H9 (cell line): Measurements from ENCODE around the gene ACSS2. TPM values are rescaled to one million over a fixed set of nuclear protein-coding genes. Genes with fewer than 3 reads are reported as not detected.

ENCODE experiments used
- DNase-seq: peaks from one replicate; pipeline ENCODE4 v3.0.0-alpha.2; 2017
- H2AFZ ChIP-seq: one replicate; pipeline ENCODE4 v1.6.1; 2013; ENCODE audit warnings: mild to moderate bottlenecking, low read length, control low read depth, moderate library complexity
- H2AK5ac ChIP-seq: 2 replicates; pipeline ENCODE4 v1.6.1; 2013; ENCODE audit warnings: low read length, control low read depth, mixed read lengths; ENCODE audit not compliant: insufficient read length
- H2BK120ac ChIP-seq: one replicate; pipeline ENCODE4 v1.6.1; 2013; ENCODE audit warnings: low read depth, mild to moderate bottlenecking, low read length, control low read depth, inconsistent platforms; ENCODE audit not compliant: poor library complexity, severe bottlenecking
- H2BK12ac ChIP-seq: 2 replicates; pipeline ENCODE4 v1.6.1; 2013; ENCODE audit warnings: low read length, control low read depth, mixed read lengths, low read depth; ENCODE audit not compliant: insufficient read length
- H2BK15ac ChIP-seq: 2 replicates; pipeline ENCODE4 v1.6.1; 2013; ENCODE audit warnings: low read depth, low read length, control low read depth
- H2BK20ac ChIP-seq: one replicate; pipeline ENCODE4 v1.6.1; 2013; ENCODE audit warnings: low read depth, mild to moderate bottlenecking, low read length, control low read depth, inconsistent platforms; ENCODE audit not compliant: poor library complexity, severe bottlenecking
- H2BK5ac ChIP-seq: 2 replicates; pipeline ENCODE4 v1.6.1; 2013; ENCODE audit warnings: low read length, control low read depth, mixed read lengths; ENCODE audit not compliant: insufficient read length
- H3K14ac ChIP-seq: 2 replicates; pipeline ENCODE4 v1.6.1; 2013; ENCODE audit warnings: low read length, control low read depth; ENCODE audit not compliant: insufficient read depth
- H3K18ac ChIP-seq: 2 replicates; pipeline ENCODE4 v1.6.1; 2013; ENCODE audit warnings: low read depth, mild to moderate bottlenecking, mixed read lengths, low read length, control low read depth; ENCODE audit not compliant: insufficient read length
- H3K23ac ChIP-seq: 2 replicates; pipeline ENCODE4 v1.6.1; 2013; ENCODE audit warnings: low read length, control low read depth, mixed read lengths, low read depth; ENCODE audit not compliant: insufficient read length
- H3K23me2 ChIP-seq: 2 replicates; pipeline ENCODE4 v1.6.1; 2013; ENCODE audit warnings: low read depth, mild to moderate bottlenecking, mixed read lengths, low read length, control low read depth; ENCODE audit not compliant: insufficient read length, poor library complexity, severe bottlenecking
- H3K27ac ChIP-seq: 2 replicates; pipeline ENCODE4 v1.5.1; 2013; ENCODE audit warnings: low read length, control low read depth, mixed read lengths, low read depth; ENCODE audit not compliant: insufficient read length
- H3K27me3 ChIP-seq: 2 replicates; pipeline ENCODE4 v1.6.1; 2013; ENCODE audit warnings: low read length, control low read depth, inconsistent platforms; ENCODE audit not compliant: insufficient read depth
- H3K4ac ChIP-seq: 2 replicates; pipeline ENCODE4 v1.6.1; 2013; ENCODE audit warnings: low read depth, mild to moderate bottlenecking, control low read depth, inconsistent platforms, low read length, moderate library complexity
- H3K4me1 ChIP-seq: 2 replicates; pipeline ENCODE4 v1.6.1; 2013; ENCODE audit warnings: low read length, control low read depth, inconsistent platforms; ENCODE audit not compliant: insufficient read depth
- H3K4me2 ChIP-seq: 2 replicates; pipeline ENCODE4 v1.6.1; 2013; ENCODE audit warnings: low read length, control low read depth, mixed read lengths; ENCODE audit not compliant: insufficient read length, insufficient read depth
- H3K56ac ChIP-seq: 2 replicates; pipeline ENCODE4 v1.6.1; 2013; ENCODE audit warnings: low read depth, mild to moderate bottlenecking, mixed read lengths, low read length, control low read depth; ENCODE audit not compliant: insufficient read length
- H3K79me1 ChIP-seq: 2 replicates; pipeline ENCODE4 v1.6.1; 2013; ENCODE audit warnings: low read depth, mild to moderate bottlenecking, moderate library complexity, low read length, control low read depth, inconsistent platforms; ENCODE audit not compliant: insufficient read depth, poor library complexity, severe bottlenecking
- H3K79me2 ChIP-seq: 2 replicates; pipeline ENCODE4 v1.6.1; 2013; ENCODE audit warnings: low read length, control low read depth, inconsistent platforms; ENCODE audit not compliant: insufficient read depth
- H3K9ac ChIP-seq: 2 replicates; pipeline ENCODE4 v1.6.1; 2013; ENCODE audit warnings: low read length, control low read depth, mixed read lengths; ENCODE audit not compliant: insufficient read length; ENCODE audit errors: extremely low read depth
- H3K9me3 ChIP-seq: one replicate; pipeline ENCODE4 v1.6.1; 2013; ENCODE audit warnings: low read depth, low read length, inconsistent platforms; ENCODE audit not compliant: control insufficient read depth
- H3T11ph ChIP-seq: one replicate; pipeline ENCODE4 v1.6.1; 2013; ENCODE audit warnings: mild to moderate bottlenecking, low read length, control low read depth, inconsistent platforms
- H4K20me1 ChIP-seq: one replicate; pipeline ENCODE4 v1.6.1; 2013; ENCODE audit not compliant: control insufficient read depth, insufficient read length, insufficient read depth
- H4K5ac ChIP-seq: 2 replicates; pipeline ENCODE4 v1.6.1; 2013; ENCODE audit warnings: low read depth, mild to moderate bottlenecking, mixed read lengths, low read length, control low read depth; ENCODE audit not compliant: insufficient read length
- H4K8ac ChIP-seq: replicated peaks from 2 replicates; pipeline ENCODE4 v1.6.1; 2013; ENCODE audit warnings: low read length, control low read depth, mixed read lengths, low read depth; ENCODE audit not compliant: insufficient read length
- H4K91ac ChIP-seq: 2 replicates; pipeline ENCODE4 v1.6.1; 2013; ENCODE audit warnings: low read depth, mild to moderate bottlenecking, moderate library complexity, mixed read lengths, low read length, control low read depth; ENCODE audit not compliant: insufficient read length
- H3K27ac Mint-ChIP-seq, 3 experiments: 2 replicates in 2 of 3; 3 replicates in 1 of 3; pipeline ENCODE4 v1.8.0; 2020 to 2021; ENCODE audit warnings: mixed read lengths in 3 of 3, mild to moderate bottlenecking in 1 of 3, moderate library complexity in 1 of 3
- H3K27me3 Mint-ChIP-seq: 2 replicates; pipeline ENCODE4 v1.8.0; 2021; ENCODE audit warnings: low read depth, mild to moderate bottlenecking, moderate library complexity, mixed read lengths
- H3K36me3 Mint-ChIP-seq, 3 experiments: 2 replicates in 2 of 3; 3 replicates in 1 of 3; pipeline ENCODE4 v1.8.0; 2020 to 2021; ENCODE audit warnings: low read depth in 3 of 3, mixed read lengths in 3 of 3; ENCODE audit not compliant: insufficient read depth in 1 of 3
- H3K4me1 Mint-ChIP-seq, 2 experiments: 2 replicates each; pipeline ENCODE4 v1.8.0; 2020; ENCODE audit warnings: mixed read lengths in 2 of 2
- H3K4me3 Mint-ChIP-seq, 2 experiments: 2 replicates in 1 of 2; 3 replicates in 1 of 2; pipeline ENCODE4 v1.8.0; 2020 to 2021; ENCODE audit warnings: mild to moderate bottlenecking in 2 of 2, mixed read lengths in 2 of 2, moderate library complexity in 1 of 2
- H3K9me3 Mint-ChIP-seq, 2 experiments: 2 replicates in 1 of 2; 3 replicates in 1 of 2; pipeline ENCODE4 v1.8.0; 2020; ENCODE audit warnings: mild to moderate bottlenecking in 2 of 2, mixed read lengths in 2 of 2, moderate library complexity in 1 of 2
- CTCF ChIP-seq: fragments of 200-600 bp; sonication (generic); conservative IDR thresholded peaks from 3 replicates; pipeline ENCODE4 v1.8.0; 2021; ENCODE audit warnings: antibody characterized with exemption, mild to moderate bottlenecking
- WGBS: extraction: QIAGEN DNeasy Blood & Tissue Kit; methylation state at CpG from one replicate; pipeline ENCODE4 v1.1.7; 2013; ENCODE audit warnings: missing lambda C conversion rate, low lambda C conversion rate, mixed read lengths; ENCODE audit not compliant: insufficient read length; ENCODE audit errors: extremely low coverage; 5-methylcytosine and 5-hydroxymethylcytosine counted together
- total RNA-seq: library from RNA; stranded (reverse); gene quantifications from 2 replicates; pipeline ENCODE4 v1.2.1, GENCODE V29; 2021

The ACSS2 gene
- total RNA-seq, 1 experiment from 2014 or later, result 15.4 TPM

GRCh38 chr20:34956041-34956458 lies 79.6 kb downstream of the ACSS2 start:
- H3K27ac ChIP-seq, result no peak overlapping the region
- peak overlapping the region; percentile 94 to 98 for H3K4me3 Mint-ChIP-seq
- H3K36me3 Mint-ChIP-seq, result 0 out of 7 replicates have a peak, but pooled peaks cover 0 to 1% (median 0%) of the 10 kb centered on the region in 3 experiments
- H3K4ac ChIP-seq, result no peak overlapping the region
- no peak overlapping the region for H2BK15ac ChIP-seq
- H3T11ph ChIP-seq, result no peak overlapping the region
- H3K14ac ChIP-seq, result peak overlapping the region; percentile 41; the same call in 1 of the 2 replicates
- TF ChIP-seq CTCF, result no peak; the same call in 2 of the 3 replicates
- no peaks in the 10 kb centered on the region for H3K27me3 ChIP-seq
- peaks cover 46 to 51% of the 10 kb centered on the region in 2 experiments for H3K4me1 Mint-ChIP-seq
- peak overlapping the region; percentile 14 for H3K18ac ChIP-seq
- H3K4me1 ChIP-seq, result no peaks in the 10 kb centered on the region
- peak overlapping the region; percentile 5 for H3K4me2 ChIP-seq
- H3K9me3 Mint-ChIP-seq, result no peaks in the 10 kb centered on the region; a peak in 1 of 5 replicates
- peaks cover 5% of the 10 kb centered on the region for H3K23me2 ChIP-seq
- no peak overlapping the region for H4K8ac ChIP-seq
- H2AK5ac ChIP-seq, result no peak overlapping the region
- DNase-seq, result no peak
- H3K23ac ChIP-seq, result no peak overlapping the region
- no peaks in the 10 kb centered on the region for H3K79me1 ChIP-seq
- no peaks in the 10 kb centered on the region for H3K9me3 ChIP-seq
- H4K91ac ChIP-seq, result no peak overlapping the region
- no peaks in the 10 kb centered on the region for H3K79me2 ChIP-seq
- H2BK12ac ChIP-seq, result no peak overlapping the region
- peak overlapping the region; percentile 57 to 97 (median 95); a peak in 6 of 7 replicates for H3K27ac Mint-ChIP-seq
- no peak overlapping the region for H3K9ac ChIP-seq
- no peak overlapping the region for H3K56ac ChIP-seq
- no peaks in the 10 kb centered on the region; the same call in none of the 2 replicates for H3K27me3 Mint-ChIP-seq
- H2AFZ ChIP-seq, result no peak overlapping the region
- H2BK5ac ChIP-seq, result no peak overlapping the region
- no peak overlapping the region for H2BK120ac ChIP-seq
- H2BK20ac ChIP-seq, result no peak overlapping the region
- no peak overlapping the region for H4K5ac ChIP-seq
- H4K20me1 ChIP-seq, result no peaks in the 10 kb centered on the region
- WGBS, result no CpG with 5 or more reads among the region's 6 CpGs
